NCI-H82 treated with DMSO at 0.1 percent for 48 hours (cell line): Measurements from ENCODE around the gene KCNK6.
A peak's percentile ranks its signal among the peaks of the same experiment; 100 is the strongest.

Experiments used
- DNase-seq: peaks from one replicate; lab custom pipeline; 2025; ENCODE audit not compliant: unreplicated experiment; lab: John Stamatoyannopoulos, UW

Gene KCNK6

GRCh38 chr19:38294090-38294489 lies 25.6 kb upstream of the KCNK6 start:
- no peak for DNase-seq

- no peak for DNase-seq
Measured at GRCh38 chr19:38298821-38299680, 20.6 kb upstream of the KCNK6 start.

- no peak for DNase-seq
Measured at GRCh38 chr19:38303517-38304351, 15.9 kb upstream of the KCNK6 start, which contains the start of gene C19orf33. TSS of gene C19orf33 (plus strand) at chr19:38304251. CDS start at chr19:38304262, 11 bp downstream.

GRCh38 chr19:38304352-38304865 lies 15.2 kb upstream of the KCNK6 start:
- DNase-seq = no peak

- DNase-seq = no peak
Measured at GRCh38 chr19:38304866-38305429, 14.7 kb upstream of the KCNK6 start.

- DNase-seq = no peak
Measured at GRCh38 chr19:38306236-38306635, 13.4 kb upstream of the KCNK6 start.

GRCh38 chr19:38307076-38307475 lies 12.6 kb upstream of the KCNK6 start:
- no peak for DNase-seq

GRCh38 chr19:38307597-38307996 lies 12.0 kb upstream of the KCNK6 start:
- no peak for DNase-seq

GRCh38 chr19:38308006-38308766 lies 11.5 kb upstream of the KCNK6 start:
- DNase-seq = no peak

GRCh38 chr19:38308926-38309614 lies 10.6 kb upstream of the KCNK6 start:
- DNase-seq = no peak

GRCh38 chr19:38309615-38310278 lies 9.9 kb upstream of the KCNK6 start:
- no peak for DNase-seq

- DNase-seq = no peak
Measured at GRCh38 chr19:38310279-38310670, 9.4 kb upstream of the KCNK6 start.

- no peak for DNase-seq
Measured at GRCh38 chr19:38310986-38311385, 8.7 kb upstream of the KCNK6 start.

- DNase-seq = peak; percentile 97
Measured at GRCh38 chr19:38315657-38316476, 3.8 kb upstream of the KCNK6 start, which contains the start of gene YIF1B. TSS of gene YIF1B (minus strand) at chr19:38315947. CDS start at chr19:38315917, 30 bp downstream.

- no peak for DNase-seq
Measured at GRCh38 chr19:38316477-38317067, 3.1 kb upstream of the KCNK6 start.

GRCh38 chr19:38317104-38317612 lies 2.5 kb upstream of the KCNK6 start:
- DNase-seq = no peak

GRCh38 chr19:38318660-38319059 lies 985 bp upstream of the KCNK6 start:
- DNase-seq = no peak

GRCh38 chr19:38320969-38321339 lies 1.3 kb downstream of the KCNK6 start:
- DNase-seq = no peak
